Osteocyte (in vitro differentiated cells): Measurements from ENCODE around the gene GNAO1. TPM values are rescaled to one million over a fixed set of nuclear protein-coding genes. Genes with fewer than 3 reads are reported as not detected.

ENCODE experiments used
- DNase-seq: peaks from one replicate; pipeline ENCODE4 v3.0.0; 2021; ENCODE audit warnings: mixed read lengths; ENCODE audit not compliant: unreplicated experiment; ENCODE audit errors: extremely low spot score
- H3K27ac Mint-ChIP-seq: one replicate; pipeline ENCODE4 v1.8.0; 2021; ENCODE audit warnings: mild to moderate bottlenecking, mixed read lengths; ENCODE audit not compliant: unreplicated experiment
- H3K27me3 Mint-ChIP-seq: one replicate; pipeline ENCODE4 v1.8.0; 2021; ENCODE audit warnings: mixed read lengths; ENCODE audit not compliant: unreplicated experiment
- H3K36me3 Mint-ChIP-seq: one replicate; pipeline ENCODE4 v1.8.0; 2021; ENCODE audit warnings: mixed read lengths; ENCODE audit not compliant: unreplicated experiment
- H3K4me1 Mint-ChIP-seq: one replicate; pipeline ENCODE4 v1.8.0; 2021; ENCODE audit warnings: mixed read lengths; ENCODE audit not compliant: unreplicated experiment
- H3K4me3 Mint-ChIP-seq: one replicate; pipeline ENCODE4 v1.8.0; 2021; ENCODE audit warnings: mild to moderate bottlenecking, moderate library complexity, mixed read lengths; ENCODE audit not compliant: unreplicated experiment
- H3K9me3 Mint-ChIP-seq: one replicate; pipeline ENCODE4 v1.8.0; 2021; ENCODE audit warnings: mixed read lengths; ENCODE audit not compliant: unreplicated experiment
- CTCF ChIP-seq: fragments of 200-600 bp; sonication (generic); IDR thresholded peaks from 2 replicates; pipeline ENCODE4 v1.5.0; 2021; ENCODE audit warnings: antibody characterized with exemption, mild to moderate bottlenecking, moderate library complexity
- total RNA-seq: library from RNA; stranded (reverse); gene quantifications from 2 replicates; pipeline ENCODE4 v1.2.1, GENCODE V29; 2021

Gene GNAO1
- total RNA-seq, 1 donor from 2014 or later = 0.56 TPM

GRCh38 chr16:56353054-56353921 lies 162.0 kb downstream of the GNAO1 start:
- Mint-ChIP-seq H3K27me3 (no peaks in the 10 kb centered on the region), H3K36me3 (no peaks in the 10 kb centered on the region), H3K4me1 (peaks cover 30% of the 10 kb centered on the region), H3K27ac (no peak overlapping the region), H3K9me3 (no peaks in the 10 kb centered on the region), H3K4me3 (no peak overlapping the region)
- no peak for TF ChIP-seq CTCF
- DNase-seq = peak; percentile 82

GRCh38 chr16:56354016-56354415 lies 162.7 kb downstream of the GNAO1 start:
- no peaks in the 10 kb centered on the region for H3K9me3 Mint-ChIP-seq
- no peaks in the 10 kb centered on the region for H3K36me3 Mint-ChIP-seq
- no peak overlapping the region for H3K4me3 Mint-ChIP-seq
- H3K27me3 Mint-ChIP-seq = no peaks in the 10 kb centered on the region
- TF ChIP-seq CTCF = no peak
- peak; percentile 72 for DNase-seq
- no peak overlapping the region for H3K27ac Mint-ChIP-seq
- peaks cover 34% of the 10 kb centered on the region for H3K4me1 Mint-ChIP-seq

GRCh38 chr16:56354746-56355145 lies 163.5 kb downstream of the GNAO1 start:
- no peak for TF ChIP-seq CTCF
- peak; percentile 78 for DNase-seq
- Mint-ChIP-seq H3K9me3 (no peaks in the 10 kb centered on the region), H3K4me1 (peaks cover 35% of the 10 kb centered on the region), H3K27me3 (no peaks in the 10 kb centered on the region), H3K4me3 (no peak overlapping the region), H3K27ac (no peak overlapping the region), H3K36me3 (peaks cover 2% of the 10 kb centered on the region)

- Mint-ChIP-seq H3K27me3 (no peaks in the 10 kb centered on the region), H3K4me1 (peaks cover 37% of the 10 kb centered on the region), H3K9me3 (no peaks in the 10 kb centered on the region), H3K36me3 (peaks cover 6% of the 10 kb centered on the region), H3K27ac (peak overlapping the region; percentile 98), H3K4me3 (no peak overlapping the region)
- TF ChIP-seq CTCF = no peak
- DNase-seq = peak; percentile 65
These were observed 163.9 kb downstream of the GNAO1 start for GRCh38 chr16:56355221-56355620.

- Mint-ChIP-seq H3K4me1 (peaks cover 37% of the 10 kb centered on the region), H3K4me3 (peak overlapping the region; percentile 75), H3K36me3 (peaks cover 6% of the 10 kb centered on the region), H3K27ac (peak overlapping the region; percentile 98), H3K9me3 (no peaks in the 10 kb centered on the region), H3K27me3 (no peaks in the 10 kb centered on the region)
- DNase-seq = peak; percentile 81
- TF ChIP-seq CTCF = no peak
These were observed 164.5 kb downstream of the GNAO1 start for GRCh38 chr16:56355786-56356275.
